HG03280 (cell line): Measurements from ENCODE around the gene PTPRD.
"Not testable (repeated sequence)": the region's sequence is repeated elsewhere in the genome, so short reads cannot be mapped to it uniquely, and the experiment has no call there.

Experiments
- ATAC-seq: cut with Tn5 transposase; IDR thresholded peaks from one replicate; pipeline ENCODE4 v1.9.1; 2021; ENCODE audit warnings: mild to moderate bottlenecking, moderate library complexity; ENCODE audit not compliant: unreplicated experiment

The PTPRD gene

DNA sequence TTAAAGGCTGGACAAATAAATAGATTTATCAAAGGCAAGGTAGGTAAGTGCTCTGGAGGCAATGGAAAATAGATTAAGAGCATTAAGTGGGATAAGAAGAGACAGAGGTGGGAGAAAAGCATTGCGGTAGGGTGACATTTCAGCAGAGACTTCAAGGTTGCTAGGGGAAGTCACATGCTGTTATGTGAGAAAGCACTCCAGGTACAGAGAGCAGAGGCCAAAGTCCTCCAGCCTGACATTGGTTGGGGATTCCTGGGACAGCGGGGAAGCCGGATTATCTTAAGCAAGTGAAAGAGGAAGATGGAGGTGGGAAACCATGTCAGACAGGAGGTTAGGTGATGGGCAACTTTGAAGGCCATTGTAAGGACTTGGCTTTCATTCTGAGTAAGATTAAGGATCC lies 1222.9 kb downstream of the PTPRD start:
- ATAC-seq, result no peak

DNA sequence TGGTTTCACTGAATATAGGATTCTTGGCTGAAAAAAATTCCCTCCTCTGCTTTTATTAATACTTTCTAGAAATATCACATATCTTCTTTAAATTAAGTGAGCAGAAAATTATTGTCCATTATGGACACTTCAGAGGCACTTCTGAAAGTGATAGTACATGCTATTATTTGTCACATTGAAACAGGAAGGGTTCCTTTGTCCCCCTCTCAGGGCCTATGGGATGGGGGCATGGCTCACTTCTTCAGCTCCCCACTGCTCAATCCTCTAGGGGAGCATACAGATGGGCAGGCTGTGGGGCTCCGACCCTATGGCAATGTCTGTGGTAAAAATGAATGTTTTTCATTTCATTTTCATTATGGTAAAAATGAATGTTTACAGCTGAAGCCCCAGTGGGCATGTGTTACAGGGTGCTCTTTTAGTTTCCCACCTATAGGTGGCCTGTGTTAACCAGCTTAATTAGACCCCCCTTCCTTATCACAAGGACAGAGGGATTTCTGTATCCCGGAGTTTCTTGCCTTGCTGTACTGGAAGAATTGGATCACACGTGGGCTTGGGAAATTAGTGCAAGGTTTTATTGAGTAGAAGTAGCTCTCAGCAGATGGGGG lies 1225.2 kb downstream of the PTPRD start:
- no peak for ATAC-seq

- ATAC-seq, result no peak
Measured at GRCh38 chr9:9362332-9362731, 1250.5 kb downstream of the PTPRD start.

- ATAC-seq, result no peak
Measured at GRCh38 chr9:9352877-9353481, 1259.8 kb downstream of the PTPRD start.

- ATAC-seq, result no peak
Measured at GRCh38 chr9:9341203-9341602, 1271.6 kb downstream of the PTPRD start.

DNA sequence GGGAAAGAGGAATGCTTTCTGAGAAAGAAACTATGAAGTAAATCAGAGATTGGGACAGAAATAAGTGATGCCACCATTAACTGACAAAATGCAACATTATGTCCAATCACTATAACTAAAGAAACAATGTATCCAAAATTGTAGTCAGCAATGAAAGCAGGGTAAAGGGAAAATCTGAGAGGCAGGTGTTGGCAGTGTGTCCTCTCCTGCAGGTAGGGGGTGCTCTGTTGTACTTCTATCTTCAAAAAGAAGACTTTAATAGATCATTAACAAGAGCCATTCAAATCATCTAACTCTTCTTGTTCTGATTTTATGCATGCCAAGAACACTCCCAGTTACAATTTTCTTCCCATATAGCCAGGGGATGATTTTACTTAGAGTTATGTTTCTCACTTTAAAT lies 1275.7 kb downstream of the PTPRD start:
- ATAC-seq, result no peak

- ATAC-seq, result no peak
Measured at GRCh38 chr9:9326749-9327148, 1286.1 kb downstream of the PTPRD start.

DNA sequence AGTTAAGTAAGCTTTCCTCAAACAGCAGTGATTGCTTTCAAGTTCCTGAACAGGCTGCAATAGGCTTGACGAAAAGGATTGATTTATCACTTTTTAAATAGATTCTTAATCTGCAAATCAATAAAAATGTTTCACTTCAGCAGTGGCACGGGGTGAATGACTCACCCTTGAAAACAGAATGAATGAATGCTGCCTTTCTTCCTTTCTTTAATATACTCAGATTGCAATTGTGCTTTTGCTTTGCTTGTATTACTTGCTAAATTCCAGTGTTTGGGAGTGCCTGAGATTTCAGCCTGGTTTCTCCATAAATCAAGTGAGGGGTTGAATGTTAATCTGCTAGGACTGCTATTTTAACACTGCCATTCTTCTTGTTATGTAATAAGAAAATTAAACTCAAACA lies 1293.8 kb downstream of the PTPRD start:
- no peak for ATAC-seq

DNA sequence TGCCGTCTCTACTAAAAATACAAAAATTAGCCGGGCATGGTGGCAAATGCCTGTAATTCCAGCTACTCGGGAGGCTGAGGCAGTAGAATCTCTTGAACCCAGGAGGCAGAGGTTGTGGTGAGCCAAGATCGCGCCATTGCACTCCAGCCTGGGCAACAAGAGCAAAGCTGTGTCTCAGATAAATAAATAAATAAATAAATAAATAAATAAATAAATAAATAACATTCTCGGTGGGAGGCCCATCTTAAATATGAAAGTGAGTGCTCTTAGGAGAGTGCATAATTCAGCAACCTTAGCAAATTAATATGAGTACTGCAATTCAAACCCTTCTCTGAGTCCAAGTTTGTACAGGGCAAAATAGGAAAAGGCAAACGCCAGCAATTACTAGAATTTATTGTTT lies 1302.1 kb downstream of the PTPRD start:
- not testable (repeated sequence) for ATAC-seq

GRCh38 chr9:9305600-9305999 lies 1307.2 kb downstream of the PTPRD start:
- no peak for ATAC-seq

- ATAC-seq, result no peak
Measured at GRCh38 chr9:9299134-9299533, 1313.7 kb downstream of the PTPRD start.

DNA sequence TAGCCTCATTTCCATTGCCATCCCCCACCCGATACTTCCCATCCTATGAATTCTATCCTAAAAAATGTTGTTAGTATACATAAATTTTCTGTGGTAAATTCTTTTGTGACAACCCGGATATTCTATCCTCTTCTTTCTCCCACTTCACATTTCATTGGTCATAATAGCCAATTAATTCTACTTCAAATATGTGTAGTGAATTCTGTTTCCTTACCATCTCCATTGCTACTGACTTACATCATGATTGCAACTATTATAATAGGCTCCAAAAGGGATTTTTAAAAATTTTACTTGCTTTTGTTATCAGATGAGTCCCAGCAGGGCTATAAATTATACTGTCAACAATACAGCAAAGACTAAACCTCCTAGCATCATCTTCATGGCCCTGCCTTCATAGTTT lies 1326.8 kb downstream of the PTPRD start:
- no peak for ATAC-seq

DNA sequence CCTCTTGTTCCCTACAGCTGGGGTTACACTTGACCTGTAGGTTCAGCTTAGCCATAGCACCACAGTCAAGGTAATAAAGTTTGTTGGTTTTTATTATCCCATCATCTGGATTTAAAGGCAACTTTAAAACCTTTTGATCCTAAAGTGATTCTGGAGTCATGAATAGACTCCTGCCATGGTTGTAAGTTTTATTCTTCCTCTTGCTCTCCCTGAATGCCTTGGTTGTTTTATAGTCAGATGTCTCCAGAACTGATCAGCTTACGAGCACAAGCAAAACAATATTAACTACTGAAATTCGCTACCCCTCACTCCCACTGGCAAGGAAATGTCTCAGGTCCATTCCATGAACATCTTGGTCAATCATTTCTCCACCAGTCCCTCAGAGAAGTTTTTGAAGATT lies 1328.6 kb downstream of the PTPRD start:
- ATAC-seq, result no peak

DNA sequence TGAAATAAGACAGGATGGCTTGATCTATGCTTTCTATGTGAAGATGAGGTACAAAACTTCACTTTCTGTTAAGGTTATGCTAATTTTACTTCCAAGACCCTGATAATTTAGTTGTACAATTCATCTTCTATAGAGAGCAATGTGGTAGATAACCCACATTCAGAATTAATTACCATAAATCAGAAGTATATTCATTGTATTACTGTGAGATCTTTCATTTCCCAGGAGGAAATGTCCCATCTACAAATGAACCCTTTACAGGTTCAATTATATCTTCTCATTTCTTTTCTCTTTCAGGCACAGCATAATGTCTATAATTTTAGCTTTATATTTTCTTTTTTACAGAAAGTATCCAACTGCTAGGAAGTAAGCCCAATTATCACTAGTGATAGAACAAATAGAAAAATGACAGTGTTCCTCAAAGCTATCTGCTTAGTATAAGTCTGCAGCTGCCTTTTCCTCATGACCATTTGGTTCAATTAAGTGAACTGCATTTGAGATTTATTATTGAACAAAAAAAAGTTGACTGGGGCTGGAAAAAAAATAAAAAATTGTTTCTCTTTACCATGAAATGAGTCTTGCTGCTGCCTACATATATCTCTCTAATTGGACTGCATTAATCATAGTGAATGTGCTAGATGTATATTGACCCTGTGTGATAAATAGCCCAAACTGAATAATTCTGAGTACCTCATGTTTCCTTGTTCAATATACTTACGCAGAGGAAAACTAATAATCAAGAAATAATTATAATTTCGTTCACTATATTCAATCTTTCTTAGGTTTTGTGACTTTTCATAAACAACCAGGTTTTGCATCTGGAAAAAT lies 1329.4 kb downstream of the PTPRD start:
- ATAC-seq, result no peak

DNA sequence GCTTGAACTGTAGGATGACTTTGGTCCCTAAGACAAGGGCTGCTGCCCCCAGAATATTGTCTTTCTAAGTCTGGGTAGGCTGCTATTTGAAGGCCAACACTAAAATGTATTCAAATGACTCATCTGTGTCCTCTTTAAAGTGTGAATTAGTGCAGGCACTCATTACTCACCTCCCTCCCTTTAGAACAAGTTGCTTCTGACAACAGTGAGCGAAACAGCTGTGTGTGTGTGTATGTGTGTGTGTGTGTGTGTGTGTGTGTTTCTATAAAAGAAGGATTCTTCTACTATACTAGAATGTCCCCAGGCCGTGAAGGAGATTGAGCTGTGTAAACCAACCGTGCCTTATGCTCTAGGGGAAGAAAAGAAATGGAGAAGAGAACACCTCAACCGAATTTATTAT lies 1337.2 kb downstream of the PTPRD start:
- no peak for ATAC-seq

GRCh38 chr9:9257999-9258498 lies 1354.8 kb downstream of the PTPRD start:
- no peak for ATAC-seq

GRCh38 chr9:9246726-9247125 lies 1366.1 kb downstream of the PTPRD start:
- no peak for ATAC-seq

DNA sequence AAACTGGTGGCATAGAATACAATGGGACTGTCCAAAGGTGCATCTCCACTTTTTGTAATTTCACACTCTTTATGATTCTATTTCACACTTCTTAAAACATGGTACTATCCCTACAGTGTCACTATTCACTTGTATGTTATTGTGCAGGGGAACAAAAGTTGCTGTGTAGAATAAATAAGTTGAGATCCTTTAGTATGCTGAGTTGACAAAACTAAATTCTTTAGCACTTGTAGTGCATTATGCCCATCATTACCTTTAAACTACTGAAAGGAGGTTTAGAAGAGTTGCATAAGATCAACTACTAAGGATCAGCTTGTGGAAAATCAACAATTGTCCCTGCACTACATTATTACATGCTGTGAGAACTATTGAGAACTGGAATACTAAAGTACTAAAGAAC lies 1380.9 kb downstream of the PTPRD start:
- ATAC-seq, result no peak

DNA sequence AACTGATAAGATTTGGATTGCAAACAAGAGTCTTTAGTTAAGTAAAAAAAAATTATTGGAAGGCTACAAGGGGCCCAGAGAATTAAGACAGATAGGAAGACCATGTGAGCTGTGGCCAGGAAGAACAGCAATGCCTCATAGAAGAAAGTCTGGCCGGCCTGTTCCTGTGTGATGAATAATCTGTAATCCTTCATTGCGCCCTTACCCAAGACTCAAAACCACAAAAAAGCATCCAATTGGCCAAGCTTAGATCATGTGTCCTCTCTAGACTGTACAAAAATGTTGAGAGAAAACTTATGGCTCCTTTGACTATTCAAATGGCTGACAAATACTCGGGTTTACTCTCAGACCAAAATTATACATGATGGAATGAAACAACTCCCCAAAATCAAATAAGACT lies 1383.5 kb downstream of the PTPRD start:
- no peak for ATAC-seq

GRCh38 chr9:9223175-9223574 lies 1389.6 kb downstream of the PTPRD start:
- no peak for ATAC-seq

DNA sequence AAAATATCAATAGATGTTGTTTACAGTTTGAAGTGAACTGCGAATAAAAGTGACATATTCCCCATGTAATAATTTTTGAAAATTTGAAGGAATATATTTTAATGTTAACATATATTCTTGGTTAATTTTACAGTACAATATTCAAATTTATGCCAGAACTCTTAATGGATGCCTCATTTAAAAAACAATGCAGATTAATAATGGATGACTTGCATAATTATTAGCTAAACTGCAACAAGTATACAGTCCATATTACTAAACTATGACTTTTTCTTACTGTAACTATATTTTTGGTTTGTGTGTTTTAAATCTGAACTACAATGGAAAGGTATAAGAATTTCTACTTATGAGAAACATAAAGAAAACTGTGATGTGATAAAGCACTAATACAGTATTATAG lies 1390.1 kb downstream of the PTPRD start:
- ATAC-seq, result no peak

GRCh38 chr9:9216934-9217333 lies 1395.9 kb downstream of the PTPRD start:
- ATAC-seq, result no peak
